CD8-positive, alpha-beta memory T cell (primary cell): ENCODE measurements around the gene LRRC8B. TPM values are rescaled to one million over a fixed set of nuclear protein-coding genes. Genes with fewer than 3 reads are reported as not detected.
A peak's percentile ranks its signal among the peaks of the same experiment; 100 is the strongest.

Experiments used
- CTCF ChIA-PET: fragments of 350-600 bp; sonication (Branson Sonifier 250); formaldehyde crosslinking; loops from one replicate; lab custom pipeline; 2021; ENCODE audit warnings: antibody characterized with exemption; lab: Charles Lee
- POLR2A ChIA-PET: fragments of 350-600 bp; sonication (Branson Sonifier 250); formaldehyde crosslinking; loops from one replicate; lab custom pipeline; 2021; ENCODE audit warnings: antibody characterized with exemption; lab: Charles Lee
- DNase-seq, 5 donors: peaks; one replicate each; pipeline versions ENCODE4 v3.0.0 to v3.0.0-alpha.2; 2020 to 2022; ENCODE audit warnings: mixed read lengths in 1 of 5
- H3K27ac ChIP-seq: one replicate; pipeline ENCODE4 v1.7.0; 2013; ENCODE audit warnings: low read depth, mild to moderate bottlenecking, low read length, moderate library complexity
- H3K27me3 ChIP-seq: 2 replicates; pipeline ENCODE4 v1.7.0; 2013; ENCODE audit warnings: low read length, mild to moderate bottlenecking; ENCODE audit not compliant: insufficient read depth, poor library complexity, severe bottlenecking
- H3K36me3 ChIP-seq: 2 replicates; pipeline ENCODE4 v1.7.0; 2013; ENCODE audit warnings: mild to moderate bottlenecking, low read length, moderate library complexity; ENCODE audit not compliant: insufficient read depth
- H3K4me1 ChIP-seq: 2 replicates; pipeline ENCODE4 v1.7.0; 2013; ENCODE audit warnings: mild to moderate bottlenecking, low read length, moderate library complexity; ENCODE audit not compliant: insufficient read depth
- H3K4me3 ChIP-seq: 2 replicates; pipeline ENCODE4 v1.7.0; 2013; ENCODE audit warnings: mild to moderate bottlenecking, low read length
- H3K9me3 ChIP-seq: 2 replicates; pipeline ENCODE4 v1.7.0; 2013; ENCODE audit warnings: mild to moderate bottlenecking, low read length
- H3K27ac Mint-ChIP-seq, 8 donors: one replicate each; pipeline ENCODE4 v1.8.0; 2020 to 2021; ENCODE audit warnings: mixed read lengths in 8 of 8, mild to moderate bottlenecking in 6 of 8, inconsistent platforms in 3 of 8, moderate library complexity in 3 of 8
- H3K27me3 Mint-ChIP-seq, 2 donors: one replicate each; pipeline ENCODE4 v1.8.0; 2020 to 2021; ENCODE audit warnings: mixed read lengths in 2 of 2, mild to moderate bottlenecking in 1 of 2, moderate library complexity in 1 of 2
- H3K36me3 Mint-ChIP-seq, 3 donors: one replicate each; pipeline ENCODE4 v1.8.0; 2020 to 2021; ENCODE audit warnings: mixed read lengths in 3 of 3, inconsistent platforms in 1 of 3, mild to moderate bottlenecking in 1 of 3
- H3K4me1 Mint-ChIP-seq, 3 donors: one replicate each; pipeline ENCODE4 v1.8.0; 2020 to 2021; ENCODE audit warnings: mixed read lengths in 3 of 3, inconsistent platforms in 1 of 3, mild to moderate bottlenecking in 1 of 3
- H3K4me3 Mint-ChIP-seq, 7 donors: one replicate each; pipeline ENCODE4 v1.8.0; 2020 to 2021; ENCODE audit warnings: mixed read lengths in 7 of 7, mild to moderate bottlenecking in 6 of 7, moderate library complexity in 4 of 7, inconsistent platforms in 2 of 7
- H3K9me3 Mint-ChIP-seq, 5 donors: one replicate each; pipeline ENCODE4 v1.8.0; 2020 to 2022; ENCODE audit warnings: mixed read lengths in 5 of 5, mild to moderate bottlenecking in 3 of 5, moderate library complexity in 2 of 5, inconsistent platforms in 1 of 5
- polyA plus RNA-seq: library from polyadenylated mRNA; unstranded; fragments of 300-500 nt; fragmentation: Illumina TruSeq; gene quantifications from one replicate; pipeline ENCODE4 v1.2.3, GENCODE V29; 2021
- total RNA-seq, 2 experiments: library from RNA; stranded (reverse); gene quantifications; one replicate each; pipeline ENCODE4 v1.2.3, GENCODE V29; 2021

Gene LRRC8B
- total and polyA plus RNA-seq, 3 experiments from 2014 or later: 16.3 to 39.5 (median 36.9) TPM

GRCh38 chr1:89580036-89580435, 55.4 kb downstream of the LRRC8B start:
- ChIA-PET POLR2A (no interaction called here), CTCF (interaction anchor here (1.2 to 3.3 kb wide), 6 partner anchors 9 to 183 kb away, joined by 3 to 21 read pairs (median 9); no protein-coding TSS in a partner anchor)
- H3K27ac ChIP-seq: no peak overlapping the region
- no peaks in the 10 kb centered on the region for H3K27me3 Mint-ChIP-seq
- H3K9me3 ChIP-seq: no peaks in the 10 kb centered on the region
- peaks cover 21 to 65% (median 45%) of the 10 kb centered on the region in 3 donors for H3K36me3 Mint-ChIP-seq
- DNase-seq: no peak
- no peak overlapping the region for H3K4me3 Mint-ChIP-seq
- no peaks in the 10 kb centered on the region for H3K27me3 ChIP-seq
- H3K4me1 Mint-ChIP-seq: peaks cover 6 to 13% (median 9%) of the 10 kb centered on the region in 3 donors
- H3K9me3 Mint-ChIP-seq: no peaks in the 10 kb centered on the region
- no peak overlapping the region for H3K4me3 ChIP-seq
- H3K36me3 ChIP-seq: peaks cover 15% of the 10 kb centered on the region
- no peak overlapping the region for H3K27ac Mint-ChIP-seq
- H3K4me1 ChIP-seq: no peaks in the 10 kb centered on the region

DNA sequence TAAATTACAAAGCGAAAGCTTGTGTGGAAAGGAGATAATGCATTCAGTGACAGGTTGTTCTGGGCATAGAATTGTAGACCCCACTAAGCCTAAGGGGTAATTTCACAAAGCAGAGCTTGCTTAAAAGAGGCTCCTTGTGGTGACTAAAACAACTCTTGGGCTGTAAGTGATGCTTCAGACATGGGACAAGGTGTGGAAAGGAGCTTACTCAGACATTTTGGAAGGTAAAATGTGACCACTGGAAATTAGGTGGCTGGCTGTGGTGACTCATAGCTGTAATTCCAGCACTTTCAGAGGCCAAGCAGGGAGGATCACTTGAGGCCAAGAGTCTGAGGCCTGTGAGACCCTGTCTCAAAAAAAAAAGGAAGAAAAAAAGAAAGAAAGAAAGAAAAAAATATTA, 57.2 kb downstream of the LRRC8B start:
- no peak overlapping the region for H3K4me3 Mint-ChIP-seq
- Histone ChIP-seq H3K27ac (no peak overlapping the region), H3K36me3 (peaks cover 18% of the 10 kb centered on the region), H3K4me3 (no peak overlapping the region), H3K4me1 (no peaks in the 10 kb centered on the region), H3K27me3 (no peaks in the 10 kb centered on the region), H3K9me3 (no peaks in the 10 kb centered on the region)
- ChIA-PET CTCF (interaction anchor here (1.2 to 3.3 kb wide), 7 partner anchors 27 to 181 kb away, joined by 3 to 21 read pairs (median 9); no protein-coding TSS in a partner anchor), POLR2A (interaction anchor here (0.7 to 1.0 kb wide), 2 partner anchors 98 to 458 kb away, joined by 3 to 5 read pairs; no protein-coding TSS in a partner anchor)
- no peaks in the 10 kb centered on the region for H3K27me3 Mint-ChIP-seq
- H3K27ac Mint-ChIP-seq: peak overlapping the region in 2 of 8 donors; percentile 61 to 83
- peaks cover 16 to 68% (median 43%) of the 10 kb centered on the region in 3 donors for H3K36me3 Mint-ChIP-seq
- no peak for DNase-seq
- peaks cover 6 to 20% (median 9%) of the 10 kb centered on the region in 3 donors for H3K4me1 Mint-ChIP-seq
- H3K9me3 Mint-ChIP-seq: no peaks in the 10 kb centered on the region

DNA sequence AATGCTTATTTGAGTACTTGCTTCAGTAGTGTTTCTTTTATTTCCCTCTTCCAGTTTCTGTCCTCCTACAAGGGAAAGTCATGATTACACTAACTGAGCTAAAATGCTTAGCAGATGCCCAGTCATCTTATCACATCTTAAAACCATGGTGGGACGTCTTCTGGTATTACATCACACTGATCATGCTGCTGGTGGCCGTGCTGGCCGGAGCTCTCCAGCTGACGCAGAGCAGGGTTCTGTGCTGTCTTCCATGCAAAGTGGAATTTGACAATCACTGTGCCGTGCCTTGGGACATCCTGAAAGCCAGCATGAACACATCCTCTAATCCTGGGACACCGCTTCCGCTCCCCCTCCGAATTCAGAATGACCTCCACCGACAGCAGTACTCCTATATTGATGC, 57.9 kb downstream of the LRRC8B start:
- ChIA-PET POLR2A (no interaction called here), CTCF (interaction anchor here (1.2 to 2.7 kb wide), 3 partner anchors 29 to 180 kb away, joined by 3 to 21 read pairs (median 9); no protein-coding TSS in a partner anchor)
- H3K27ac ChIP-seq: no peak overlapping the region
- peaks cover 18% of the 10 kb centered on the region for H3K36me3 ChIP-seq
- no peaks in the 10 kb centered on the region for H3K4me1 ChIP-seq
- Mint-ChIP-seq H3K4me3 (no peak overlapping the region), H3K4me1 (peaks cover 6 to 22% (median 9%) of the 10 kb centered on the region in 3 donors), H3K27ac (peak overlapping the region in 1 of 8 donors; percentile 90), H3K9me3 (no peaks in the 10 kb centered on the region), H3K36me3 (peaks cover 16 to 71% (median 43%) of the 10 kb centered on the region in 3 donors), H3K27me3 (no peaks in the 10 kb centered on the region)
- no peak for DNase-seq
- H3K4me3 ChIP-seq: no peak overlapping the region
- no peaks in the 10 kb centered on the region for H3K27me3 ChIP-seq
- H3K9me3 ChIP-seq: no peaks in the 10 kb centered on the region

DNA sequence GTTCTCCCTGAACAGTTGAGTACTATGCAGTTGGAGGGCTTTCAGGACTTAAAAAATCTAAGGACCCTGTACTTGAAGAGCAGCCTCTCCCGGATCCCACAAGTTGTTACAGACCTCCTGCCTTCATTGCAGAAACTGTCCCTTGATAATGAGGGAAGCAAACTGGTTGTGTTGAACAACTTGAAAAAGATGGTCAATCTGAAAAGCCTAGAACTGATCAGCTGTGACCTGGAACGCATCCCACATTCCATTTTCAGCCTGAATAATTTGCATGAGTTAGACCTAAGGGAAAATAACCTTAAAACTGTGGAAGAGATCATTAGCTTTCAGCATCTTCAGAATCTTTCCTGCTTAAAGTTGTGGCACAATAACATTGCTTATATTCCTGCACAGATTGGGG, 59.6 kb downstream of the LRRC8B start:
- Histone ChIP-seq H3K4me3 (no peak overlapping the region), H3K27me3 (no peaks in the 10 kb centered on the region), H3K4me1 (no peaks in the 10 kb centered on the region), H3K9me3 (no peaks in the 10 kb centered on the region), H3K27ac (no peak overlapping the region), H3K36me3 (peaks cover 18% of the 10 kb centered on the region)
- CTCF ChIA-PET: interaction anchor here (1.2 kb wide), 1 partner anchor 23 kb away, joined by 3 read pairs; no protein-coding TSS in a partner anchor
- no peak for DNase-seq
- H3K36me3 Mint-ChIP-seq: peaks cover 16 to 76% (median 40%) of the 10 kb centered on the region in 3 donors
- no peak overlapping the region for H3K4me3 Mint-ChIP-seq
- no peaks in the 10 kb centered on the region for H3K9me3 Mint-ChIP-seq
- no peak overlapping the region for H3K27ac Mint-ChIP-seq
- H3K4me1 Mint-ChIP-seq: peaks cover 12 to 32% (median 14%) of the 10 kb centered on the region in 3 donors
- POLR2A ChIA-PET: no interaction called here
- no peaks in the 10 kb centered on the region for H3K27me3 Mint-ChIP-seq

- Histone ChIP-seq H3K4me1 (no peaks in the 10 kb centered on the region), H3K27ac (no peak overlapping the region), H3K27me3 (no peaks in the 10 kb centered on the region), H3K9me3 (no peaks in the 10 kb centered on the region), H3K36me3 (peaks cover 18% of the 10 kb centered on the region), H3K4me3 (no peak overlapping the region)
- POLR2A ChIA-PET: no interaction called here
- Mint-ChIP-seq H3K4me3 (no peak overlapping the region), H3K4me1 (peaks cover 15 to 38% (median 20%) of the 10 kb centered on the region in 3 donors), H3K9me3 (no peaks in the 10 kb centered on the region), H3K36me3 (peaks cover 16 to 73% (median 41%) of the 10 kb centered on the region in 3 donors), H3K27ac (no peak overlapping the region), H3K27me3 (no peaks in the 10 kb centered on the region)
- no peak for DNase-seq
- CTCF ChIA-PET: interaction anchor here (1.7 kb wide), 1 partner anchor 38 kb away, joined by 4 read pairs; no protein-coding TSS in a partner anchor
Measured at GRCh38 chr1:89584781-89585180, 60.2 kb downstream of the LRRC8B start.

GRCh38 chr1:89587729-89588161, 63.1 kb downstream of the LRRC8B start:
- no peak overlapping the region for H3K4me3 ChIP-seq
- Mint-ChIP-seq H3K4me3 (no peak overlapping the region), H3K36me3 (peaks cover 14 to 48% (median 30%) of the 10 kb centered on the region in 3 donors), H3K27me3 (no peaks in the 10 kb centered on the region), H3K4me1 (peaks cover 12 to 45% (median 36%) of the 10 kb centered on the region in 3 donors), H3K27ac (no peak overlapping the region), H3K9me3 (no peaks in the 10 kb centered on the region)
- ChIA-PET CTCF (interaction anchor here (1.4 to 1.8 kb wide), 3 partner anchors 10 to 176 kb away, joined by 4 to 6 read pairs (median 4); no protein-coding TSS in a partner anchor), POLR2A (no interaction called here)
- H3K27me3 ChIP-seq: no peaks in the 10 kb centered on the region
- DNase-seq: no peak
- no peak overlapping the region for H3K27ac ChIP-seq
- no peaks in the 10 kb centered on the region for H3K4me1 ChIP-seq
- no peaks in the 10 kb centered on the region for H3K9me3 ChIP-seq
- H3K36me3 ChIP-seq: peaks cover 10% of the 10 kb centered on the region

DNA sequence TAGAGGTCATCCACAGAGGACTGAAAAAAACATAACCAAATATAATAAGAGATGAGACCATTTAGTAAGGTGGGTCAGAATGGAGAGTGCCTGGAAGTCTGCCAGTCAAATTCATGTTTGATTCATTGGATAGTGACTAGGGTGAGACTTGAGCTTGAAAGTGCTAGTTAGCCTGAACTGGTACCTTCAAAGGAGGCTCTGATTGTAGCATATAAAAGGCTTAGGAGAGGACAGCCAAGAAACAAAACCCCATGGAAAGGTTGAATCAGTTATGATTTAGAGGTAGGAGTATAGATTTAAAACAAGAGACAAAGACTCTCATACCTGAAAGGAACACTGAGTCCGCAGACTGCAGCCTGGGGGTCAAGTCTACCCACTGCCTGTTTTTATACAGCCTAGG, 63.9 kb downstream of the LRRC8B start:
- no peak overlapping the region for H3K27ac ChIP-seq
- H3K36me3 Mint-ChIP-seq: peaks cover 6 to 45% (median 25%) of the 10 kb centered on the region in 3 donors
- peak overlapping the region in 2 of 8 donors; percentile 38 to 64 for H3K27ac Mint-ChIP-seq
- H3K4me1 Mint-ChIP-seq: peaks cover 17 to 51% (median 40%) of the 10 kb centered on the region in 3 donors
- no peaks in the 10 kb centered on the region for H3K9me3 ChIP-seq
- no peaks in the 10 kb centered on the region for H3K27me3 ChIP-seq
- POLR2A ChIA-PET: no interaction called here
- H3K4me3 Mint-ChIP-seq: no peak overlapping the region
- no peaks in the 10 kb centered on the region for H3K9me3 Mint-ChIP-seq
- no peak overlapping the region for H3K4me3 ChIP-seq
- peaks cover 3% of the 10 kb centered on the region for H3K36me3 ChIP-seq
- H3K27me3 Mint-ChIP-seq: no peaks in the 10 kb centered on the region
- CTCF ChIA-PET: interaction anchor here (1.4 to 1.8 kb wide), 2 partner anchors 9 to 175 kb away, joined by 4 to 6 read pairs; no protein-coding TSS in a partner anchor
- DNase-seq: no peak
- no peaks in the 10 kb centered on the region for H3K4me1 ChIP-seq

- H3K4me1 ChIP-seq: no peaks in the 10 kb centered on the region
- H3K36me3 ChIP-seq: peaks cover 3% of the 10 kb centered on the region
- H3K27me3 Mint-ChIP-seq: no peaks in the 10 kb centered on the region
- no peak for DNase-seq
- H3K4me3 ChIP-seq: no peak overlapping the region
- no peaks in the 10 kb centered on the region for H3K27me3 ChIP-seq
- ChIA-PET CTCF (interaction anchor here (1.0 to 23.6 kb wide), 3 partner anchors 10 to 174 kb away, joined by 3 to 403 read pairs (median 3); partner anchors contain the start of gene LRRC8C), POLR2A (interaction anchor here (1.0 kb wide), 1 partner anchor 14 kb away, joined by 4 read pairs; no protein-coding TSS in a partner anchor)
- H3K4me3 Mint-ChIP-seq: no peak overlapping the region
- peaks cover 20 to 60% (median 49%) of the 10 kb centered on the region in 3 donors for H3K4me1 Mint-ChIP-seq
- H3K9me3 ChIP-seq: no peaks in the 10 kb centered on the region
- H3K36me3 Mint-ChIP-seq: peaks cover 0 to 37% (median 15%) of the 10 kb centered on the region in 3 donors
- peak overlapping the region in 1 of 8 donors; percentile 36 for H3K27ac Mint-ChIP-seq
- no peaks in the 10 kb centered on the region for H3K9me3 Mint-ChIP-seq
- no peak overlapping the region for H3K27ac ChIP-seq
Measured at GRCh38 chr1:89589515-89589914, 64.9 kb downstream of the LRRC8B start.
